ENCODE results near the gene SLC44A3. TPM values are rescaled to one million over a fixed set of nuclear protein-coding genes. Genes with fewer than 3 reads are reported as not detected.
A peak's percentile ranks its signal among the peaks of the same experiment; 100 is the strongest.

The SLC44A3 gene
- total and polyA plus RNA-seq, 2 of the 4 experiments (the other 2 are of a cell fraction), result 0.31 to 0.54 TPM

GRCh38 chr1:94799206-94799605 lies 21.0 kb upstream of the SLC44A3 start:
- H2BK15ac ChIP-seq (ENCODE audit: low read depth, low read length), result peak overlapping the region; percentile 89; the same call in 1 of the 3 replicates
- H3K4me1 ChIP-seq (ENCODE audit: control insufficient read depth, insufficient read depth, low read length), result peaks cover 12% of the 10 kb centered on the region
- H3K4ac ChIP-seq (ENCODE audit: low read depth, low read length), result peak overlapping the region; percentile 79; the same call in 1 of the 2 replicates
- DNase-seq, result peak; percentile 52
- POLR2A ChIA-PET (ENCODE audit: unreplicated experiment), result no interaction called here
- no peak overlapping the region for H2AK9ac ChIP-seq (replicated peaks; ENCODE audit: low read depth, low read length, poor library complexity)
- peak overlapping the region; percentile 79; the same call in 1 of the 2 replicates for H3K18ac ChIP-seq (ENCODE audit: low read depth, low read length)
- no peak overlapping the region for H3K4me2 ChIP-seq (ENCODE audit: low read depth, low read length)
- H2AK5ac ChIP-seq (ENCODE audit: low read depth, low read length), result 0 out of 2 replicates have a peak overlapping the region, but pooled peaks have one; percentile 40
- dilution Hi-C loops (cut with HindIII; ENCODE audit: low sequenced_read_pairs, unreplicated experiment) (loop anchor here (25.0 kb wide), 1 partner anchor 262 kb away; the partner anchor contains the start of gene F3), in situ Hi-C loops (cut with MboI; ENCODE audit: low sequenced_read_pairs) (no loop called here), intact Hi-C loops (cut with micrococcal nuclease) (no loop called here)
- no peaks in the 10 kb centered on the region for H4K20me1 ChIP-seq (ENCODE audit: insufficient read depth, low read length)
- TF ChIP-seq CEBPB (IDR thresholded peaks at IDR 0.05; ENCODE audit: low read depth, low read length) (peak; percentile 37; the same call in 1 of the 2 replicates), MXI1 (IDR thresholded peaks at IDR 0.05; ENCODE audit: borderline replicate concordance, low read depth, low read length) (no peak)
- H3K23ac ChIP-seq (ENCODE audit: low read depth, low read length), result peak overlapping the region; percentile 59; the same call in 1 of the 2 replicates
- peak overlapping the region; percentile 68; the same call in 1 of the 2 replicates for H4K91ac ChIP-seq (ENCODE audit: insufficient read depth, low read depth, low read length)
- 0 out of 2 replicates have a peak overlapping the region, but pooled peaks have one; percentile 44 for H3K56ac ChIP-seq (ENCODE audit: extremely low read depth, insufficient read depth, low read length)
- peak overlapping the region; percentile 84 for H3K14ac ChIP-seq (replicated peaks; ENCODE audit: low read depth, low read length)
- no CpG with 5 or more reads among the region's 4 CpGs for WGBS, 2 experiments (ENCODE audit: extremely low coverage in 2 of 2, insufficient read length in 1 of 2)
- peak overlapping the region; percentile 78; the same call in 1 of the 2 replicates for H4K5ac ChIP-seq (ENCODE audit: low read depth, low read length)
- no peak overlapping the region for H3K4me3 ChIP-seq (ENCODE audit: insufficient read depth, low read depth, low read length)
- no peaks in the 10 kb centered on the region for H3K79me1 ChIP-seq (ENCODE audit: low read depth in 1 of 2, low read length in 2 of 2)
- H2BK120ac ChIP-seq (ENCODE audit: low read depth, low read length), result peak overlapping the region; percentile 84
- H2AFZ ChIP-seq (replicated peaks; ENCODE audit: low read length, poor library complexity), result no peak overlapping the region
- BruUV-seq (replicated peaks), result no TSS peak
- H3K9me1 ChIP-seq (ENCODE audit: insufficient read depth, low read length), result 0 out of 2 replicates have a peak, but pooled peaks cover 5% of the 10 kb centered on the region
- H2BK5ac ChIP-seq (ENCODE audit: low read depth, low read length, poor library complexity, severe bottlenecking), result peak overlapping the region; percentile 55
- H3K9ac ChIP-seq (ENCODE audit: low read depth, low read length), result no peak overlapping the region
- H3K27me3 ChIP-seq (ENCODE audit: control insufficient read depth, insufficient read depth, low read length), result no peaks in the 10 kb centered on the region
- peak overlapping the region; percentile 25 to 82 for H4K8ac ChIP-seq (ENCODE audit: low read depth in 2 of 2, low read length in 2 of 2)
- H3K9me3 ChIP-seq (ENCODE audit: control insufficient read depth, insufficient read depth, low read length), result no peaks in the 10 kb centered on the region
- ATAC-seq (ENCODE audit: low read depth), result no peak
- CTCF ChIA-PET, result no interaction called here
- no peak overlapping the region for H3K27ac ChIP-seq (ENCODE audit: insufficient read depth, low read length)
- H3K36me3 ChIP-seq (ENCODE audit: control insufficient read depth, insufficient read depth, low read length), result no peaks in the 10 kb centered on the region
- peak overlapping the region; percentile 81 for H2BK20ac ChIP-seq (ENCODE audit: low read depth, low read length)

All from IMR-90 (cell line).